ELR (cell line): ENCODE data around the gene FUZ.

Experiments
- DNase-seq: peaks from one replicate; pipeline ENCODE4 v3.0.0-alpha.2; 2015; ENCODE audit warnings: low read depth

The FUZ gene

GRCh38 chr19:49805822-49806619 lies 7.1 kb downstream of the FUZ start:
- DNase-seq = no peak

- no peak for DNase-seq
Measured at GRCh38 chr19:49803529-49803856, 9.6 kb downstream of the FUZ start.

GRCh38 chr19:49802836-49803528 lies 10.1 kb downstream of the FUZ start:
- DNase-seq = no peak

- peak; percentile 30 for DNase-seq
Measured at GRCh38 chr19:49801966-49802661, 11.0 kb downstream of the FUZ start.

- DNase-seq = no peak
Measured at GRCh38 chr19:49801401-49801888, 11.6 kb downstream of the FUZ start.

- no peak for DNase-seq
Measured at GRCh38 chr19:49800771-49801170, 12.3 kb downstream of the FUZ start.

- no peak for DNase-seq
Measured at GRCh38 chr19:49799798-49800376, 13.2 kb downstream of the FUZ start.

- DNase-seq = no peak
Measured at GRCh38 chr19:49799271-49799797, 13.8 kb downstream of the FUZ start.

GRCh38 chr19:49798574-49798973 lies 14.5 kb downstream of the FUZ start:
- no peak for DNase-seq

- no peak for DNase-seq
Measured at GRCh38 chr19:49795615-49796014, 17.5 kb downstream of the FUZ start.

- DNase-seq = peak; percentile 76
Measured at GRCh38 chr19:49793561-49793840, 19.6 kb downstream of the FUZ start.

GRCh38 chr19:49792829-49793560 lies 20.1 kb downstream of the FUZ start:
- no peak for DNase-seq

- DNase-seq = no peak
Measured at GRCh38 chr19:49791776-49792445, 21.2 kb downstream of the FUZ start.

GRCh38 chr19:49790866-49791265 lies 22.2 kb downstream of the FUZ start:
- no peak for DNase-seq

GRCh38 chr19:49788857-49789256 lies 24.2 kb downstream of the FUZ start:
- no peak for DNase-seq

- DNase-seq = no peak
Measured at GRCh38 chr19:49787746-49788145, 25.3 kb downstream of the FUZ start.

GRCh38 chr19:49786376-49786820 lies 26.7 kb downstream of the FUZ start:
- peak; percentile 60 for DNase-seq

- DNase-seq = no peak
Measured at GRCh38 chr19:49782515-49782914, 30.6 kb downstream of the FUZ start.

GRCh38 chr19:49781394-49781793 lies 31.7 kb downstream of the FUZ start:
- no peak for DNase-seq

- DNase-seq = no peak
Measured at GRCh38 chr19:49780861-49781260, 32.2 kb downstream of the FUZ start.
